ENCODE results near the gene PFN1. TPM values are rescaled to one million over a fixed set of nuclear protein-coding genes. Genes with fewer than 3 reads are reported as not detected.

The PFN1 gene
- total and polyA plus RNA-seq, 2 of the 8 experiments (the other 6 are each of a cell fraction or from before 2014, with no cell fraction given) = 1,355 to 1,949 TPM

DNA sequence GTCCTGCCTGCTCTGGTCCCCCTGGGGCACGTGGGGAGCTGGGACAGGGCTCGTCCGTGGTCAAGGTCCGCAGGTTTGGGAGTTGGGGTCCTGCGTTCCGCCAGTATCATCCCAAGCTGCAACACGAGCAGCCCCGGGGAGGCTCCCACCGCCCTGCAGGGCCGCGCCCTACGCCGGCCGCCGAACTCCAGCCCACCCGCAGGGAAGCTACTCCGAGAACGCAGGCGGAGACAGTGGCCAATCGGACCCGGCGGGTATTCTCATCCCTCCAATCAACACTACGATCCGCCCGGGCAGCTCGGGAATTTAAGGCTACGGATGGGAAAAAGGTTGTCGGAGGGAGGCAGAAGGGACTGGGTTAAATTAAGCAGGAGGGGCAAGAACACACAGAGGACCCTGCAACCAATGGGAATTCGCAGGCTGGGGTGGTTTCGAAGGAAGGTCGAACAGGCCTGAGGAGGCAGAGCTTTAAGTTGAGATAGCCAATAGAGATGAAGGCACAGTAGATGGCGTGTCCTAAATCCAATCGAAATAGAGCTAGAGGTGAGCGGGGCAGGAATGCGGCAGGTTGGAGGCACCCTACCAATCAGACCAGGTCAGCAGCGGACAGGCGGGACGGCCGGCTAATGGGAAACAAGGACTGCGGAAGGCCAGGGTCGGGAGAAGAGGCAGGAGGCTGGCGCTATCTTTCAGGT lies 18.7 kb upstream of the PFN1 start (continued):
- TF ChIP-seq BACH1 (IDR thresholded peaks at IDR 0.05; ENCODE audit: low read length) = no peak
- TF ChIP-seq CEBPB (IDR thresholded peaks at IDR 0.05; ENCODE audit: low read depth, low read length) = no peak
- TF ChIP-seq EZH2 (IDR thresholded peaks at IDR 0.05; ENCODE audit: low read depth, low read length, severe bottlenecking) = no peak
- TF ChIP-seq MAX (IDR thresholded peaks at IDR 0.05) = peak; percentile 84
- TF ChIP-seq JUN (IDR thresholded peaks at IDR 0.05; ENCODE audit: low read depth, low read length) = no peak
- no peak for TF ChIP-seq SIRT6 (IDR thresholded peaks at IDR 0.05; ENCODE audit: low read length)

Data from H1 (cell line).